ENCODE data around the gene FAM168B. TPM values are rescaled to one million over a fixed set of nuclear protein-coding genes. Genes with fewer than 3 reads are reported as not detected.

Gene FAM168B
- total RNA-seq, 5 donors from 2014 or later (not counting 1 experiment from before 2014, with no cell fraction given), result 61.7 to 84.0 (median 73.3) TPM

GRCh38 chr2:131031431-131031841 lies 61.8 kb downstream of the FAM168B start:
- DNase-seq, result peak in 1 of 35 experiments; percentile 17
- Histone ChIP-seq H3K27ac (ENCODE audit: low read length) (no peak overlapping the region), H3K36me3 (ENCODE audit: control insufficient read depth in 2 of 2, extremely low read depth in 1 of 2, insufficient read depth in 1 of 2, low read length in 1 of 2) (no peaks in the 10 kb centered on the region), H3K4me1 (ENCODE audit: control insufficient read depth in 1 of 2, extremely low read depth in 1 of 2, insufficient read depth in 2 of 2, low read length in 2 of 2) (peaks cover 8 to 25% of the 10 kb centered on the region in 2 experiments), H3K4me3 (ENCODE audit: control insufficient read depth in 1 of 2, extremely low read depth in 1 of 2, low read length in 1 of 2) (no peak overlapping the region), H3K9me3 (no peaks in the 10 kb centered on the region), H3K27me3 (replicated peaks in 1 of 2; ENCODE audit: control insufficient read depth in 2 of 2, extremely low read depth in 1 of 2, insufficient read depth in 2 of 2, low read length in 1 of 2) (peaks cover 0 to 53% of the 10 kb centered on the region in 2 experiments)
- ChIA-PET CTCF (no interaction called here), POLR2A (no interaction called here)
- Mint-ChIP-seq H3K27me3 (peaks cover 10 to 44% of the 10 kb centered on the region in 2 donors), H3K27ac (no peak overlapping the region), H3K36me3 (no peaks in the 10 kb centered on the region), H3K4me3 (no peak overlapping the region), H3K4me1 (peaks cover 10 to 19% (median 11%) of the 10 kb centered on the region in 3 donors), H3K9me3 (peaks cover 0 to 7% (median 0%) of the 10 kb centered on the region in 3 donors)
- 77% methylated on average over 9 of the region's 9 CpGs for WGBS (ENCODE audit: insufficient coverage)
- no peak for ATAC-seq (replicated peaks in 1 of 4)

GRCh38 chr2:131030478-131030971 lies 62.7 kb downstream of the FAM168B start:
- no peak overlapping the region for H3K27ac ChIP-seq (ENCODE audit: low read length)
- H3K4me3 ChIP-seq (ENCODE audit: control insufficient read depth in 1 of 2, extremely low read depth in 1 of 2, low read length in 1 of 2), result no peak overlapping the region
- WGBS (ENCODE audit: insufficient coverage), result 71% methylated on average over 9 of the region's 13 CpGs
- no peak overlapping the region for H3K4me3 Mint-ChIP-seq
- H3K27me3 ChIP-seq (replicated peaks in 1 of 2; ENCODE audit: control insufficient read depth in 2 of 2, extremely low read depth in 1 of 2, insufficient read depth in 2 of 2, low read length in 1 of 2), result peaks cover 0 to 44% of the 10 kb centered on the region in 2 experiments
- ChIA-PET CTCF (no interaction called here), POLR2A (no interaction called here)
- peaks cover 0 to 7% (median 0%) of the 10 kb centered on the region in 3 donors for H3K9me3 Mint-ChIP-seq
- H3K36me3 Mint-ChIP-seq, result no peaks in the 10 kb centered on the region
- ATAC-seq (replicated peaks in 1 of 4) (no peak), DNase-seq (peak in 1 of 35 experiments; percentile 19)
- H3K36me3 ChIP-seq (ENCODE audit: control insufficient read depth in 2 of 2, extremely low read depth in 1 of 2, insufficient read depth in 1 of 2, low read length in 1 of 2), result no peaks in the 10 kb centered on the region
- H3K27ac Mint-ChIP-seq, result no peak overlapping the region
- H3K4me1 Mint-ChIP-seq, result peaks cover 10 to 11% (median 11%) of the 10 kb centered on the region in 3 donors
- peaks cover 18 to 38% of the 10 kb centered on the region in 2 donors for H3K27me3 Mint-ChIP-seq
- H3K9me3 ChIP-seq, result no peaks in the 10 kb centered on the region
- peaks cover 8 to 25% of the 10 kb centered on the region in 2 experiments for H3K4me1 ChIP-seq (ENCODE audit: control insufficient read depth in 1 of 2, extremely low read depth in 1 of 2, insufficient read depth in 2 of 2, low read length in 2 of 2)

- no peaks in the 10 kb centered on the region for H3K9me3 ChIP-seq
- H3K27ac ChIP-seq (ENCODE audit: low read length), result no peak overlapping the region
- ChIA-PET CTCF (no interaction called here), POLR2A (no interaction called here)
- H3K36me3 Mint-ChIP-seq, result no peaks in the 10 kb centered on the region
- H3K27me3 Mint-ChIP-seq, result peaks cover 20 to 44% of the 10 kb centered on the region in 2 donors
- peaks cover 0 to 7% (median 0%) of the 10 kb centered on the region in 3 donors for H3K9me3 Mint-ChIP-seq
- DNase-seq (peak in 1 of 35 experiments; percentile 17), ATAC-seq (replicated peaks in 1 of 4) (no peak)
- no peaks in the 10 kb centered on the region for H3K36me3 ChIP-seq (ENCODE audit: control insufficient read depth in 2 of 2, extremely low read depth in 1 of 2, insufficient read depth in 1 of 2, low read length in 1 of 2)
- no peak overlapping the region for H3K27ac Mint-ChIP-seq
- WGBS (ENCODE audit: insufficient coverage), result 75% methylated on average over 5 of the region's 8 CpGs
- H3K27me3 ChIP-seq (replicated peaks in 1 of 2; ENCODE audit: control insufficient read depth in 2 of 2, extremely low read depth in 1 of 2, insufficient read depth in 2 of 2, low read length in 1 of 2), result peaks cover 0 to 41% of the 10 kb centered on the region in 2 experiments
- H3K4me3 ChIP-seq (ENCODE audit: control insufficient read depth in 1 of 2, extremely low read depth in 1 of 2, low read length in 1 of 2), result no peak overlapping the region
- peaks cover 8 to 22% of the 10 kb centered on the region in 2 experiments for H3K4me1 ChIP-seq (ENCODE audit: control insufficient read depth in 1 of 2, extremely low read depth in 1 of 2, insufficient read depth in 2 of 2, low read length in 2 of 2)
- peaks cover 10 to 11% (median 10%) of the 10 kb centered on the region in 3 donors for H3K4me1 Mint-ChIP-seq
- H3K4me3 Mint-ChIP-seq, result no peak overlapping the region
Observed at GRCh38 chr2:131029812-131030211, 63.4 kb downstream of the FAM168B start.

GRCh38 chr2:131027566-131028528 lies 65.4 kb downstream of the FAM168B start:
- no peak for ATAC-seq (replicated peaks in 1 of 4)
- WGBS (ENCODE audit: insufficient coverage), result 78% methylated on average over 5 of the region's 12 CpGs
- POLR2A ChIA-PET, result no interaction called here

GRCh38 chr2:131026919-131027318 lies 66.3 kb downstream of the FAM168B start:
- WGBS (ENCODE audit: insufficient coverage), result 75% methylated on average over 2 of the region's 5 CpGs
- CTCF ChIA-PET, result no interaction called here
- no peaks in the 10 kb centered on the region for H3K36me3 ChIP-seq (ENCODE audit: control insufficient read depth in 2 of 2, extremely low read depth in 1 of 2, insufficient read depth in 1 of 2, low read length in 1 of 2)
- peaks cover 0 to 7% (median 0%) of the 10 kb centered on the region in 3 donors for H3K9me3 Mint-ChIP-seq
- POLR2A ChIA-PET, result no interaction called here
- H3K4me1 Mint-ChIP-seq, result no peaks in the 10 kb centered on the region
- H3K4me3 Mint-ChIP-seq, result no peak overlapping the region
- H3K27me3 ChIP-seq (replicated peaks in 1 of 2; ENCODE audit: control insufficient read depth in 2 of 2, extremely low read depth in 1 of 2, insufficient read depth in 2 of 2, low read length in 1 of 2), result peaks cover 0 to 25% of the 10 kb centered on the region in 2 experiments
- ATAC-seq (replicated peaks in 1 of 4) (no peak), DNase-seq (no peak)
- H3K27me3 Mint-ChIP-seq, result peaks cover 21 to 37% of the 10 kb centered on the region in 2 donors
- no peaks in the 10 kb centered on the region for H3K9me3 ChIP-seq
- no peak overlapping the region for H3K4me3 ChIP-seq (ENCODE audit: control insufficient read depth in 1 of 2, extremely low read depth in 1 of 2, low read length in 1 of 2)
- H3K4me1 ChIP-seq (ENCODE audit: control insufficient read depth in 1 of 2, extremely low read depth in 1 of 2, insufficient read depth in 2 of 2, low read length in 2 of 2), result no peaks in the 10 kb centered on the region
- no peak overlapping the region for H3K27ac ChIP-seq (ENCODE audit: low read length)
- no peaks in the 10 kb centered on the region for H3K36me3 Mint-ChIP-seq
- H3K27ac Mint-ChIP-seq, result no peak overlapping the region

More at GRCh38 chr2:131027566-131028528, 65.4 kb downstream of the FAM168B start:
- no peak overlapping the region for H3K4me3 Mint-ChIP-seq
- peaks cover 20 to 36% of the 10 kb centered on the region in 2 donors for H3K27me3 Mint-ChIP-seq
- CTCF ChIA-PET, result no interaction called here
- H3K4me3 ChIP-seq (ENCODE audit: control insufficient read depth in 1 of 2, extremely low read depth in 1 of 2, low read length in 1 of 2), result no peak overlapping the region
- H3K9me3 Mint-ChIP-seq, result peaks cover 0 to 7% (median 0%) of the 10 kb centered on the region in 3 donors
- peak in 1 of 35 experiments; percentile 16 for DNase-seq
- no peak overlapping the region for H3K27ac ChIP-seq (ENCODE audit: low read length)
- no peaks in the 10 kb centered on the region for H3K36me3 ChIP-seq (ENCODE audit: control insufficient read depth in 2 of 2, extremely low read depth in 1 of 2, insufficient read depth in 1 of 2, low read length in 1 of 2)
- H3K27me3 ChIP-seq (replicated peaks in 1 of 2; ENCODE audit: control insufficient read depth in 2 of 2, extremely low read depth in 1 of 2, insufficient read depth in 2 of 2, low read length in 1 of 2), result peaks cover 0 to 28% of the 10 kb centered on the region in 2 experiments
- H3K9me3 ChIP-seq, result no peaks in the 10 kb centered on the region
- H3K4me1 ChIP-seq (ENCODE audit: control insufficient read depth in 1 of 2, extremely low read depth in 1 of 2, insufficient read depth in 2 of 2, low read length in 2 of 2), result peaks cover 0 to 5% of the 10 kb centered on the region in 2 experiments
- H3K27ac Mint-ChIP-seq, result no peak overlapping the region
- H3K4me1 Mint-ChIP-seq, result no peaks in the 10 kb centered on the region
- H3K36me3 Mint-ChIP-seq, result no peaks in the 10 kb centered on the region

- H3K4me3 ChIP-seq (ENCODE audit: control insufficient read depth in 1 of 2, extremely low read depth in 1 of 2, low read length in 1 of 2), result no peak overlapping the region
Observed at GRCh38 chr2:131023758-131024157, 69.5 kb downstream of the FAM168B start.

More at GRCh38 chr2:131023758-131024157, 69.5 kb downstream of the FAM168B start:
- POLR2A ChIA-PET, result no interaction called here
- Mint-ChIP-seq H3K4me3 (no peak overlapping the region), H3K36me3 (no peaks in the 10 kb centered on the region), H3K27me3 (peaks cover 25 to 35% of the 10 kb centered on the region in 2 donors), H3K4me1 (no peaks in the 10 kb centered on the region), H3K27ac (no peak overlapping the region), H3K9me3 (peaks cover 0 to 7% (median 3%) of the 10 kb centered on the region in 3 donors)
- H3K36me3 ChIP-seq (ENCODE audit: control insufficient read depth in 2 of 2, extremely low read depth in 1 of 2, insufficient read depth in 1 of 2, low read length in 1 of 2), result no peaks in the 10 kb centered on the region
- DNase-seq (no peak), ATAC-seq (replicated peaks in 1 of 4) (no peak)
- H3K9me3 ChIP-seq, result no peaks in the 10 kb centered on the region
- 100% methylated on average over 1 of the region's 1 CpG for WGBS (ENCODE audit: insufficient coverage)
- CTCF ChIA-PET, result no interaction called here
- no peaks in the 10 kb centered on the region for H3K4me1 ChIP-seq (ENCODE audit: control insufficient read depth in 1 of 2, extremely low read depth in 1 of 2, insufficient read depth in 2 of 2, low read length in 2 of 2)
- peaks cover 0 to 22% of the 10 kb centered on the region in 2 experiments for H3K27me3 ChIP-seq (replicated peaks in 1 of 2; ENCODE audit: control insufficient read depth in 2 of 2, extremely low read depth in 1 of 2, insufficient read depth in 2 of 2, low read length in 1 of 2)
- no peak overlapping the region for H3K27ac ChIP-seq (ENCODE audit: low read length)
